HG02938 (cell line): ENCODE results near the gene SLC25A25.

Experiments used
- ATAC-seq: cut with Tn5 transposase; IDR thresholded peaks from one replicate; pipeline ENCODE4 v1.9.1; 2021; ENCODE audit warnings: mild to moderate bottlenecking, moderate library complexity; ENCODE audit not compliant: unreplicated experiment

Gene SLC25A25

DNA sequence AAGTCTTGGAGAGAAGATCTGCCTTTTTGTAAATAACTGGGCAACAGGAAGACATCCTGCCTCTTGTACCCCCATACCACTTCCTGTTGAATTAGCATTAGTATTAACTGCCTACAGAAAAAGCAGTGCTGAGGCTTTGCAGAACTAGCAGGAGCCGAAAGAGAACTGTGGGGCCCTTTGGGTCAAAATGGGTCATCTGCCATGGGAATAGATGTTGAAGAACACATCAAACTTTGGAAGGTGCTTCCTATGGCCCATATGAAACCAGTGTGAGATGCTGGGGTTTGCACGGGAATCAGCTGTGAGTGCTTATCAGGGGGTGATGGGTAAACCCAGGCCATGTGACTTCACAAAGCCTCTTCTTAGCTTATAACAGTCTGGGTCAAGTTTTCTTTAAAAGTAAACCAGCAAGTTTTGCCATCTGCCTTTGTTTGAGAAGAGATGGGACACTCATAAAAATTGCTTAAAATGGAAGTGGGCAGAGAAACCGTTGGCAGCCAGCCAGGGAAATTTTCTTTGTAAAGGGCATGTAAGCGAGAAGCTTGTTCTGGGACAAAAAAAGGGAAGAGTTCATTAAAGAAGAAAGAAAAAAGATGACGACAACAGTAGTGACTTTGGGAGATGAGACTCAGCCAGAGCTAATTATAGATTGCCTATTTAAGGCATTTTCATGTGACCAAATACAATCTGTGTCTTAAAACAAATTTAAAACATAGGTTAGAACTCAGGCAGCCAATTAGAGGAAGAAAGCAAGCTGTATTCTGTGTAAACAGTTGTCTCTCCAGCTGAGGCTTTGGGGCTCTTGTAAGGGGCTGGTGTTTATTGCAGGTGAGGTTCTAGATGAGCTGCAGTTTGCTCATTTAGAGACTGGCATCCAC, 4.4 kb downstream of the SLC25A25 start:
- no peak for ATAC-seq

DNA sequence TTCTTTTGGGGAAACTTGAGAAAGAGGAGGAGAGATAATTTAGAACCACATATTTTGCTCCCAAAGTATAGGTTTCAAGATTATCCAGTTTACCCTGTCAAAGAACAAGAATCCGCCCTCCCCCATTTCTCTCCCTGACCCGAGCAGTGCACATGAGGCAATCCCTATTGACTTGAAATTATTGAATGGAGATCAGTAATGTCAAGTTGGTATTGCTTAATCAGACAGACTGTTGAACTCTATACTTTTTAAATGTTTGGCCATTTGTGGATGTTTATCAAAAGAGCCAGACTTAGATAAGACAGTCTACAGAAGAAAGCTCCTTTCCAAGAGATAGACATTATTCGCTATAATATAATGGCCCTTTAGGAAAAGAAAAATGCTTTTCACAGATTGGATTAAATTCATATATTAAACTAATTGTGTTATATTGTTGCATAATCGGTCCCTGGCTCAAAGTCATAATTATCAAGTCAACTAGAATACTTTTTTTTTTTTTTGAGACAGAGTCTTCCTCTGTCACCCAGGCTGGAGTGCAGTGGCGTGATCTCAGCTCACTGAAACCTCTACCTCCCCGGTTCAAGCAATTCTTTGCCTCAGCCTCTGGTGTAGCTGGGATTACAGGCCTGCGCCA, 5.3 kb downstream of the SLC25A25 start:
- ATAC-seq: no peak

DNA sequence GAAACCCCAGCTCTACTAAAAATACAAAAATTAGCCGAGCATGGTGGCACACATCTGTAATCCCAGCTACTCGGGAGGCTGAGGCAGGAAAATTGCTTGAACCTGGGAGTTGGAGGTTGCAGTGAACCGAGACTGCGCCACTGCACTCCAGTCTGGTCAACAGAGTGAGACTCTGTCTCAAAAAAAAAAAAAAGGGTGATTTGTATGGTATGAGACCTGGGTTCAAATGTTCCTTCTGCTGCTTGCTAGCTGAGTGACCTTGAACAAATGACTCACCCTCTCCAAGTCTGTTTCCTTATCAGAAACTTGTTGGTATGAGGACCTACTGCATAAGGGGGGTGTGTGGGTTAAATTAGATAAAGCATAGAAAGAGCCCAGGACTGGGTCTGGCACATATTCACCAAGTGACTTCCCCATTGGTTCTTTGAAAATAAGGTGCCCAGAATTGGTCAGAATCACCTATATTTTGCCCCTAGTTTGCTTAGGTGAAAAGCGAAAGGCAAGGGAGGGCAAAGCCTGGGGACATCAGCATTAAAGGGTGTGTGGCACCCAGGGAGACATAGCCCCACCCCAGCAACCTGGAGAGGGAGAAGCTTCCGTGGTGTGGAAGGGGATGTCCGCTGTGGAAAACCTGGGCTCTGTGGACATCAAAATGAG, 9.9 kb downstream of the SLC25A25 start:
- no peak for ATAC-seq

DNA sequence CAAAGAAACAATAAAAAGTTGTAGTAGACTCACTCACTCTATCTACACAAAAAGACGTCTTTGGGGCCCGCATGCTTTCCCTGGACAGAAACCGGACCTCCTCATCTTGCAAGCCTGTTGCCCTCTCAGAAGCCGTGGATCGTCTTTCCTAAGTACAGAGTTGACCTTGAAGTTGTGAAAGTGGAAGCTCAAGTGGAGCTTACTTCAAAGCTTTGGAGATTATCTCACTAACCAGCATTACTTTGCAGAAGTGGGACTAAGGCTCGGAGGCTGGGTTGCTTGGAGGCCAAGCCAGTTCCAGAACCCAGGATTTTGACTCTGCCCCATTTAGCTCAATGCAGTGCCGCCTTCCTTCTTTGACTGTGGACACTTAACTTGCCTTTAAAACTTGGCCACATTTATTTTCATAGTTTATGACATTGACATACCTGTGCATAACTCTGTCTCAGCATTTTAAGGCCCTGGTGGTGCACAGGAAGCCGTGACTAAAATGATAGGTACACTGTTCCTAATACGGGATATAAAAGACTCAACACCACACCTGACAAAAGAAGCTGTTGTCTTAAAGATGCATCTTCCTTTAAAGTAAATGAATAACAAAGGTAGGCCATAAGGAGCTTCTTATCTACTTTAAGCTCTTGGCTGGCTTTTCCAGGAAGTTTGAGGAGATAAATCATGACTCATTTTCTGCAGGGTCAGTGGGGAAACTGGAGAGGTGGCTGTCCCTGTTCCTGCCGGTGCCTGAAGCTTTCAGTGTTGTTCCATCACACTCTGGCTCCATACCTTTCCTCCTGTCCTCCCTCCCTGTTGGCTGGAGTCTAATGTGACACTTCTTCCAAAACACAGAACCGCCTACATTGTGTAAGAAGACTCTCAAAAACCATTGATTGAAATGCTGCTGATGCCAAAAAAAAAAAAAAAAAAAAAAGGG, 10.7 kb downstream of the SLC25A25 start:
- no peak for ATAC-seq

DNA sequence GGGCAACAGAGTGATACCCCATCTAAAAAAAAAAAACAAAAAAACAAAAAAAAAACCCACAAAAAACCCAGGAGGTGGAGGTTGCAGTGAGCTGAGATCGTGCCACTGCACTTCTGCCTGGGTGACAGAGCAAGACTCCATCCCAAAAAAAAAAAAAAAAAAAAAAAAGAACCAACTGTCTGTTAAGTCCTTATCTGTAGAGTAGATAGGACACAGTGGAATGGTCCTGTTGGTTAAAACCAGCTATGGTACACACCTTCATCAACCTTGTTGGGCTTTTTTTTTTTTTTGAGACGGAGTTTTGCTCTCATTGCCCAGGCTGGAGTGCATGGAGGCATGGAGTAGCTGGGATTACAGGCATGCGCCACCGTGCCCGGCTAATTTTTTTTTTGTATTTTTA, 12.2 kb downstream of the SLC25A25 start:
- no peak for ATAC-seq

DNA sequence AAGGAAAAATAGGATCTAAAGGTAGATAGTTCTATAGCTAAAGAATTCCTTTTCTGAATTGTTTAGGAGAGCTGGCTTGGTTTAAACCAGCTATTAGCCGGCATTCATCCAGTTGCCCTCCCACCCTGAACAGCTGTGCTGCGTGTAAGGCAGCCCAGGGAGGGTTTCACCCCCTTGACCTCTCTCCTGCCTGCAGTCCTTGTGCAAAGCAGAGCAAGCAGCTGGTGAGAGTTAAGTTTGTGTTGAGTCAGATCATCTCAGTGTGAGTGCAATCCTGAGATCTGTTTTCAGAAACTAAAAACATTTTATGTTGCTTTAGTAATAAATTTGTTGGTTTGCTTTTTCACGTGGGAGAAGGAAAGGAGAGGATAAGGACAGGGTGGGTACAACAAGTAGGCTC, 13.0 kb downstream of the SLC25A25 start:
- ATAC-seq: no peak

DNA sequence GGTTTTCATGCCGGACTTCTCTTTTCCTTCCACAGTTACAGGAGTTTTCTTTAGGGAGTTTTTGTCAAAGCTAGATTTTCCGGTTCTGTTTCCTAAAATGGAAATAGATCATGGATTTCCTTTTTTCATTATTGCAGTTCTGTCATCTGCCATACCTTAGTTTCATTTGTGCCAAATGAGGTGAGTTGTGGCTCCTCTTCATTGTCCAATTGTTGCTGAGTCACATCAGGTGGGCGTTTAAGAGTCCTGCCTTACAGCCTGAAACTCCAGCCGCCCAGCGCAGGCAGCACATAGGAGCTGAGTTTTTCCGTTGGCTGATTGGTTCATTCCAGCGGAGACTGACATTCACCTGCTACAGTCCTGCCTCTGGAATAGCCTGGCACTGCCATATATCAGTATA, 14.1 kb downstream of the SLC25A25 start:
- ATAC-seq: no peak

DNA sequence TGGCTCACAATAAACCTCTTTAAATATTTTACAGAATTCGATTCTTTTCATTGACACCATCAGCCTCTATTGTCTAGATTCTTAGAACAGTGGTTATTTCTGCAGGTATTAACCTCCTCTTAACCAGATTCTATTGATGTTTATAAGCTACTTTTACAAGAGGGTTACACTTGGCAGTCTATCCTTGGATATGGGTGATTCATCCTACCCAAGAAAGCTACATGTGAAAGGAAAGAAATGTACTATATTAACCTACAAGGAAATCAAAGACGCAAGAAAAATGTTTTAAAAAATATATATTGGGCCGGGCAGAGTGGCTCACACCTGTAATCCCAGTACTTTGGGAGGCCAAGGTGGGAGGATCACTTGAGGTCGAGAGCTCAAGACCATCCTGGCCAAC, 16.7 kb downstream of the SLC25A25 start:
- no peak for ATAC-seq

DNA sequence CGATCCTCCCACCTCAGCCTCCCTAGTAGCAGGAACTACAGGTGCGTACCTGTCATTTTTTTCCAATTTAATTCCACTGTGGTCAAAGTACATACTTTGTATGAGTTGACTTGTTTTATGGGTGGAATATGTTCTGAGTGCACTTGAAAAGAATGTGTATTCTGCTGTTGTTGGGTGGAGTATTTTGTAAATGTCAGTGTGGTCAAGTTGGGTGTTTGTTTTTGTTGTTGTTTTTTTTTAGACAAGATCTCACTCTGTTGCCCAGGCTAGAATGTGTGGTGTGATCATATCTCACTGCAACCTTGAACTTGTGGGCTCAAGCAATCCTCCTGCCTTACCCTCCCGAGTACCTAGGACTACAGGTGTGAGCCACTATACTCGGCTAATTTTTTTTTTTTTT, 17.9 kb downstream of the SLC25A25 start:
- ATAC-seq: no peak

DNA sequence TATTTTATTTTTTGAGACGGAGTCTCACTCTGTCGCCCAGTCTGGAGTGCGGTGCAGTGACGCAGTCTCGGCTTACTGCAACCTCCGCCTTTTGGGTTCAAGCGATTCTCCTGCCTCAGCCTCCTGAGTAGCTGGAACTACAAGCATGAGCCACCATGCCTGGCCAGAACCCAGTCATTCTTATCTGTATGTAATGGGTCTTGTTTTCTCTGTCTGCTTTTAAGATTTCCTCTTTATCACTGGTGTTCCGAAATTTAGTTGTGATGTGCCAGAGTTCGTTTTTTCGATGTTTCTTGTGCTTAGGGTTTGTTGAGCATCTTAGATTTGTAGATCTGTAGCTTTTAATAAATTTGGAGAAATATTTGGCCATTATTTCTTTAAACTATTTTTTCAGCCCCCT, 19.2 kb downstream of the SLC25A25 start:
- no peak for ATAC-seq

DNA sequence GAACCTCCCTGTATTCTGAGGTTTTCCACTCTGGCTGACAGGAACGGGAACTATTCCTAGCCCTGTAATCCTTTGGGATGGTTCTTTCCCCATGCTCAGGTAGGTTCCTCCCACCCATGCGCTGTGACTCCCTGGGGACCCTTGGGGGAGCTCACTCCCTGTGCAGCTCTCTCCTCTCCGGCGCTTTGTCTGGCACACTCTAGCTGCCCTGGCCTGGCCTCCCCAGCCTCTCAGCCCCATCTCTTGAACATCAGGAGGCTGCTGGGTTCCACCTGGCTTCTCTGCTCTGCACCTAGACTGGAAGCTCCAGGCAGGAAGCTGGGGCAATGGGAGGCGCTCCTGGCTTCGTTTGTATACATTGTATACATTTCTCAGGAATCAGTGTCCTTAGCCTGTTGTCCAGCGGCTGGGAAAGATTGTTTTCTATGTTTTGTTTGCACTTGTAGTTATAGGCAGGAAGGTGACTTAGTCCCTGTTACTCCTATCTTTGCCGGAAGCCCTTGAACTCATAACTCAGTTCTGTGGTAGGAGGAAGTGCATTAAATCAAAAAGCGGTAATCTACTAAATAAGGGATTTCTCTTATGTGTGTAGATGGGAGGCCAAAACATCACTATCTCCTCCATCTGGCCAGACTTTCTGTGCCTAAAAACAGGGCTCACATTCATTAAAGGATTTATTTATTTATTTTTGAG, 20.4 kb downstream of the SLC25A25 start:
- ATAC-seq: no peak

DNA sequence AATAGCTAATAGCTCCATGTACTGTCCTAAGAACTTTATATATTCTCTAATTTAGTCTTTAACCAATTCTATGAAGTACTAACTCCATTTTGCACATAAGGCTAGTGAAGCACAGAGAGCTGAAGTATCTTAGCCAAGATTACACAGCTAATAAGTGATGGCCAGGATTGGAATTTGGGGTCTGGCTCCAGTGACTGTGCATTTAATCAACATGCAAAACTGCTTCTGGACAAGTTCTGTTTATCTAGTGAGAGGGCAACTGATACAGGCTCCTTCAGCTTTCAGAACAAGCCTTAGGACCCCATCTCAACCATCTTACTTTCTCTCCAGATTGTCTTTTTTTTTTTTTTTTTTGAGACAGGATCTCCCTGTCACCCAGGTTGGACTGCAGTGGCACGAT, 21.3 kb downstream of the SLC25A25 start:
- ATAC-seq: no peak

DNA sequence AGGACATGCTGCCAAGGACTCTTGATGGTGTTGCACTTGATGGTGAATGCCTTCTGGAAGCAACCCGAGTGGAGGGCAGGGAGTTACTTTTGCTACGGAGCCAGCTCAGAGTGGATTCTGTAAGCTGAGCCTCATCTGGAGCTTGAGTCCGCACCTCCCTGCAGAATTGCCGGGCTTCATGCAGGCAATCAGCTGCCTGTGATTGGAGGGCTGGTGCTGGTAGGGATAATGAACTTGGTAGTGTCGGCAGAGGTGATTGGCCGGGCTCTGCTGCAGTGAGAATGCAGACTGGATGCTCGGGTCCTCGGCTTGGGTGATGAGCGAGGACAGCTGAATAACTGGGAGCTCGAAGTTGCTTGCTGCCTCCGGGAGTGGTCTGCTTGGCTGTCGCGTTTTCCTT, 23.1 kb downstream of the SLC25A25 start:
- no peak for ATAC-seq

DNA sequence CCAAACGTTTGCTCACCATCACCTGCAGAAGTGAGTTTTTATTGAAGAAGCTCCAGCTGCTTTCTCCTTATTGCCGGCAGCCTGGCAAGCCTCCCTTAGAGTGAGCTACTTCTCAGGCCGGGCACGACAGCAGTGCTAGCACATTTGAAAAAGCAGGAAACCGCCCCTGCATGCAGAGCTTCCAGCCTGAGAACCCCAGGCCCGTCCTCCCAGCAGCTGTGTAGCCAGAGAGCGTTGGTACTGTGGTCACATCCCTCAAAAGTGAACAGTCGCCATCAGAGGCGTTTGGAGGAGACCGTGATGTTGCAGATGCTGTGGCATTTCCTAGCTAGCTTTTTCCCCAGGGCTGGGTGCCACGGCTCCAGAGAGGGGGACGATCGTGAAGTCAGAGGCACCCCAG, 23.5 kb downstream of the SLC25A25 start:
- no peak for ATAC-seq

DNA sequence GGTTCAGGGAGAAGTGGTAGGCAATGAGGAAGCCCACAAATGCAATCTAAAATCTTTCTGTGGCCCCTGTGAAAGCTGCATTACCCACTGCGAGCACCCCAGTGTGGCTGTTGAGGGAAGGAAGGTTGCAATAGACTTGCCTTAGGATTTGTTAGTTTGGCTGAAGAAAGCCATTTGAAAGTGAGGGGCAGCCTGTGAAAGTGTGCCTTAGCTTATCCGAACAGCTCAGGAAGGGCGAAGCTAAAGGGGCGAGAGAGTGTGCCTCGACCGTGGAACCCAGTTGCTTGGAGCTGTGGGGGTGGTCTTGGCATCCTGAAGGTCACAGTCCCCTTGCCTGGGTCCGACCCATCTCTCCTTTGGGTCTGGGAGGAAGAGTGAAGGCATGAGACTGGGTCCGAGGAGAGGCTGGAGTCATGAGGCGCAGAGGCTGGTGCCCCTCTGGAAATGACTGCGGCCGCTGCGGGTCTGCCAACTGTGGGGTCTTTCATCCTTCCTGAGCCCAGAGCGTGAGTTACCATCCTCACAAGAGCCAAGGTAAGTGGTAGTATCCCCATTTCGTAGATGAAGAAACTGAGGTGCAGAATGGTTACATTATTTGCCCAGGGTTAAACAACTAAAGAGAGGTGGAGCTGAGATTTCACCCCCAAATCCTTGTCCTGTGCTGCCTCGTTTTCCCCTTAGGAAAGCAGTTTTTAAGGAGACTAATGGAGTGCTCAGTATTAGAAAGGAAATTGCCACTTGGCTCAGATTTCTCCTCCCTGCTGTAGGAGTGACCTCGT, 24.4 kb downstream of the SLC25A25 start:
- ATAC-seq: no peak

DNA sequence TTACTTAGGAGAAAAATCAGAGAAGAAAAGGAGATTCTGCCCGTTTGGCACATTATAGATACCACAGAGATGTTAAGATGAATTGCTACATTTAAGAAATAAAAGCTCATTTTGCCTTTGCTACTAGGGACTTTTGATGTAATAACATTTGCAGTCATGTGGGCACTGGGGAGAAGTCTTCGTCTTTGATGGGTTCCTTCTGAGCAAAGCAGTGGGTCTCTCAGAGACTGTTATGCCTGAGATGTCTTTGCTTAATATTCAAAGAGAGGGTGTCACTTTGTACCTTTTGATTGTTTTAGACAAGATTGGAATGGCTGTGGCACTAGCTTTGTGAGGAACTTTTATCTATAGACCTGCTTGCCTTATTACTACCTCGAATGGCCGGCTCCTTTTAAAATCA, 25.0 kb downstream of the SLC25A25 start:
- ATAC-seq: no peak

DNA sequence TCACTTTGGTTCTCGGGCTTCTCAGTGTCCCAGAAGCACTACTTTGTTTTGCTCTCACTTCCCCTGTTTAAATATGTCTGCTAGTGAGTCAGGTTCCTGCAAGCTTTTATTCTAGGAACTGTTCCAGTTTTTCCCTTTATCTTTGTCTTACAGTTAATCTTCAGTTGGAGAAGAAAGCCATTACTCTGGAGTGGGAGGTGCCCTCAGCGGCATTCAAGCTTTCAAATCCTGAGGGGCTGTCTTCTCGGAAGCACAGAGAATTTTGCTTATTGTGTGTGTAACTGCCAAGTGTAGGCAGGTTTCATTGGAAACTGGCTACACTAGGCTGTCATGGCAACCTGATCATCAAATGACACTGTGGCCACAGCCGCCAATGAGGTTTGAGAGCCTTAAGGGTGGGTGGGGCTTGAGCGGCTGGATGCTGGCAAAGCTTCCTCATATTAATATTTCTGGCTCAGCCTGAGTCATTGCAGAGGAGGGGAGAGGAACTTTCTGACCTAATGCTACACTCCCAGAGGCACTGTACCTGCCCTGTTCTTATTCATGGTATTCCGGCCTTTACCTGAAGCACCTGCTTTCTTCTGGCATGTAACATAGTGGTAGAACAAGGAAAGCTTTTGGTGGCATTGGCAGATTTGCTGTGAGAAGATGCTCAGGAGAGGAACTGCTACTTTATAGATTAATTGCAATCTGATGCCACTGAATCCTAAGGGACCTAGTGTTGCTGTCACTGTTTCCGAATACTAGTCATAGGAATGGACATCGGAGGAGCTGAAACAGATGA, 26.3 kb downstream of the SLC25A25 start:
- ATAC-seq: peak; percentile 91

DNA sequence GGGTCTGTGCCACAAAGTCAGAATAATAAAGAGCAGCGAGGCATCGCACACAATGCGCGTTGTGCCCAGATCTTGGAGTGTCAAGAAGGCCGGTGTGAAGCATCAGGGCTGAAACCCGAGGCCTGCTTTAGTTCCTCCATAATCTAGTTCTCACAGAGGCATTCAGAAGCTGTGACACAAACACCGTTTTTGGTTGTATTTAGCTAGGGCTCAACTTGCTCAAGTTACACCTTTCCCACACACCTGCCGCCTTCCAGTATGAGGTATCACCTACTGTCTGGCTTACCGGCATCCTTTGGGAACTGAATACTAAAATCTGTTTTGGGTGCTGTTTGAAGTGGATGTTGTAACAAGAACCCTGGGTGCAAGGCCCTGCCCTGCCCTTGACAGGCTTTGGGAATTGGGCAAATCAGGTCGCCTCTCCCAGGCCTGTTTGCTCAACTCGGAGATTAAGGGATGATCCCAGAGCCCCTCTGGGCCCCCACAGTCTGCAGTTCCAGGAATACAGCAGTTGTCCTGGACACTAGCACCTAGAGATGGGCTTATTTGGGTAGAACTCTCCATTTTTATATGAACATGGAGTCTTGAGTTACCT, 27.0 kb downstream of the SLC25A25 start:
- no peak for ATAC-seq
